Testis (tissue), 3 donors: Measurements from ENCODE around the gene ADTRP. TPM values are rescaled to one million over a fixed set of nuclear protein-coding genes. Genes with fewer than 3 reads are reported as not detected.

Experiments used
- DNase-seq: peaks from one replicate; pipeline ENCODE4 v3.0.0-alpha.2; 2019
- H3K27ac ChIP-seq, 2 donors: fragments of 200-600 bp; sonication (generic); one replicate each; pipeline ENCODE4 v1.5.1; 2019
- H3K27me3 ChIP-seq: fragments of 200-600 bp; sonication (generic); one replicate; pipeline ENCODE4 v1.5.1; 2019
- H3K36me3 ChIP-seq: fragments of 200-600 bp; sonication (generic); one replicate; pipeline ENCODE4 v1.5.1; 2017; ENCODE audit warnings: low read depth; ENCODE audit errors: missing control alignments
- H3K4me1 ChIP-seq: fragments of 200-600 bp; sonication (generic); one replicate; pipeline ENCODE4 v1.5.1; 2019
- H3K4me3 ChIP-seq, 2 donors: fragments of 200-600 bp; sonication (generic); one replicate each; pipeline ENCODE4 v1.5.1; 2017 to 2019
- H3K9me3 ChIP-seq: fragments of 200-600 bp; sonication (generic); one replicate; pipeline ENCODE4 v1.5.1; 2017
- POLR2A ChIP-seq: fragments of 450-650 bp; IDR thresholded peaks from one replicate; pipeline ENCODE4 v1.6.1; 2017; ENCODE audit warnings: antibody characterized with exemption, mild to moderate bottlenecking, moderate library complexity
- WGBS, 2 donors: methylation state at CpG; one replicate each; pipeline ENCODE4 v1.1.5; 2018; 5-methylcytosine and 5-hydroxymethylcytosine counted together
- intact Hi-C: fragments of 100-400 bp; cut with DNase I; formaldehyde crosslinking; loops from one replicate; pipeline ENCODE4 v1.15.1; 2023; ENCODE audit warnings: low total_unique reads
- polyA plus RNA-seq: library from polyadenylated mRNA; stranded (reverse); fragments of 350-450 nt; fragmentation: Illumina TruSeq; extraction: RNeasy Lipid Tissue Mini Kit (QIAGEN cat#74804); gene quantifications from one replicate; pipeline ENCODE4 v1.2.3, GENCODE V29; 2014; ENCODE audit warnings: low read depth, low replicate concordance; ENCODE audit not compliant: insufficient read depth
- total RNA-seq, 2 donors: library from RNA; depleted of rRNA; stranded (reverse); fragments of >200 nt; gene quantifications; one replicate each; pipeline ENCODE4 v1.2.3, GENCODE V29; 2016
- TF ChIP-seq, protein P1 (sequence below), 3 experiments: fragments of 450-650 bp in 2 of 3; fragments of 200-600 bp in 1 of 3; sonication (generic) in 1 of 3; IDR thresholded peaks; one replicate each; pipeline ENCODE4 v1.5.1; 2016 to 2019; ENCODE audit warnings: antibody characterized with exemption in 3 of 3, mild to moderate bottlenecking in 2 of 3, moderate library complexity in 1 of 3

Gene ADTRP
- total and polyA plus RNA-seq, 3 donors from 2014 or later, result 8.3 to 49.6 (median 21.3) TPM

DNA sequence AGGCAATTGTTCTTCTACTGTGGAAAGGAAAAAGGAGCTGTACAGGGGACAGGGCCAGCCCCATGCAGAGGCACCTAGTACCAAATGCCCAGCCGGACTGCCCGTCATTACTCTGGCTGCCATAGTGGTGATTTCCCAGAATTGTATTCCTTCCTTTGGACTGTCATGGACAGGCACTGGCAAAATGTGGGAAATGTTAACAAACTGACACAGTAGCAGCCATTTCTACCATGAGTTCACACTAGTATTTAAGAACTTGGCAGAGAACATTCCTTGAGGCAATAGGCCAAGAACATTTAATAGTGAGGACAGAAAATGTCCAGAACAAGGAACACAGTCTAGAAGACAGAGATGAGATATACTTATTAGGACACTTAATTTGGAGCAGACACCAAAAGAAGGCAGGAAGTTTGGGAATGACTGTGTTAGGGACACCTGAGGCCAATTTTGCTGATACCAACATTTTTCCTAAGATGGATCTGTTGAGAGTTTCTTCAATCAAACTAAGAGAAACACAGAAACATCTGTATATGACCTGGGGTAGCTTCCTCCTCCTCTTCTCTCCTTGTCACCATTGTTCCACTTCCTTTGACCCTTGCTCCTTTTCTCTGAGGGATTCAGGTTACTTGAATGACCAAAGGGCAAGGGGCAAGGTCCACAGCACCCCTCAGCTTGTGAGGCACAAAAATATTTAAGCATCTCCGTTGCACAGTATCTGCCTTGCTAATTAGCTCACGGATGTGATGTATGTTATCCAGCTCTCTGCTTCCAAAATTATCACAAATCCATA, 14.9 kb downstream of the ADTRP start:
- Histone ChIP-seq H3K27ac (no peak overlapping the region), H3K36me3 (no peaks in the 10 kb centered on the region), H3K27me3 (no peaks in the 10 kb centered on the region), H3K4me1 (peaks cover 12% of the 10 kb centered on the region), H3K9me3 (no peaks in the 10 kb centered on the region), H3K4me3 (no peak overlapping the region)
- WGBS, 2 donors, result 87 to 88% methylated on average over 4 of the region's 4 CpGs
- intact Hi-C loops, result no loop called here
- no peak for TF ChIP-seq POLR2A
- TF ChIP-seq, protein P1, sequence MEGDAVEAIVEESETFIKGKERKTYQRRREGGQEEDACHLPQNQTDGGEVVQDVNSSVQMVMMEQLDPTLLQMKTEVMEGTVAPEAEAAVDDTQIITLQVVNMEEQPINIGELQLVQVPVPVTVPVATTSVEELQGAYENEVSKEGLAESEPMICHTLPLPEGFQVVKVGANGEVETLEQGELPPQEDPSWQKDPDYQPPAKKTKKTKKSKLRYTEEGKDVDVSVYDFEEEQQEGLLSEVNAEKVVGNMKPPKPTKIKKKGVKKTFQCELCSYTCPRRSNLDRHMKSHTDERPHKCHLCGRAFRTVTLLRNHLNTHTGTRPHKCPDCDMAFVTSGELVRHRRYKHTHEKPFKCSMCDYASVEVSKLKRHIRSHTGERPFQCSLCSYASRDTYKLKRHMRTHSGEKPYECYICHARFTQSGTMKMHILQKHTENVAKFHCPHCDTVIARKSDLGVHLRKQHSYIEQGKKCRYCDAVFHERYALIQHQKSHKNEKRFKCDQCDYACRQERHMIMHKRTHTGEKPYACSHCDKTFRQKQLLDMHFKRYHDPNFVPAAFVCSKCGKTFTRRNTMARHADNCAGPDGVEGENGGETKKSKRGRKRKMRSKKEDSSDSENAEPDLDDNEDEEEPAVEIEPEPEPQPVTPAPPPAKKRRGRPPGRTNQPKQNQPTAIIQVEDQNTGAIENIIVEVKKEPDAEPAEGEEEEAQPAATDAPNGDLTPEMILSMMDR (IDR thresholded peaks at IDR 0.05), result no peak
- DNase-seq, result no peak

DNA sequence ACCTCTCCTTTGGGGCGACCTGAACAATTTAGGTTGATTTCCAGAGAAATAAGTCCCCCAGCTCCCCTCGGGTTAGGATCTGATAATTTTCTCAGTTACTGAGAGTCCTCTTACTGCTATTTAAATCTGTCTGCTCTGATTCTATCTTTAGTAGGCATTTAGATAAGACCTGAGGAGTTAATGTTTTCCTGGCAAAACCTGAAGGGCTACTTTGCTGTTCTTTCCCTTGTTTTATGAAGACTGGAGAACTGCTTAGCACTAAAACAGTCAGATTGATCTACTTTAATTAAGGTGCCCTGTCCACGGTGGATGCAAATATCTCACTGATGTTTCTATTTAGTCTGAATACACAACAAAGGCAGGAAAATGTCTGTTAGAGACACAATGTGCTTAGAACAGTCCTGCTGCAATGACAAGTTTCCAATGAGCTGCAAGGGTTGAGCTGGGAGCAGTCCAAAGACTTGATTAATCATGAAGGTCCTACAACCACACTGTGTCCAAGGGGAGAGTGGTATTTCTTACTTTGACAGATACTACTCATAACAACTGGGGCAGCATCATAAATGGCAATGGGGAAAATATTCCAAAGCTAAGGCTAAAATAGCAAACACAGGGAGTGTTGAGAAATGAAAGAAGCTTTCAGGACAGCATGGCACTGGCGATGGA, 15.7 kb downstream of the ADTRP start:
- Histone ChIP-seq H3K4me1 (peaks cover 12% of the 10 kb centered on the region), H3K9me3 (no peaks in the 10 kb centered on the region), H3K36me3 (no peaks in the 10 kb centered on the region), H3K27ac (no peak overlapping the region), H3K27me3 (no peaks in the 10 kb centered on the region), H3K4me3 (no peak overlapping the region)
- 64 to 76% methylated on average over 4 of the region's 4 CpGs for WGBS, 2 donors
- no peak for TF ChIP-seq POLR2A
- intact Hi-C loops, result no loop called here
- no peak for DNase-seq

DNA sequence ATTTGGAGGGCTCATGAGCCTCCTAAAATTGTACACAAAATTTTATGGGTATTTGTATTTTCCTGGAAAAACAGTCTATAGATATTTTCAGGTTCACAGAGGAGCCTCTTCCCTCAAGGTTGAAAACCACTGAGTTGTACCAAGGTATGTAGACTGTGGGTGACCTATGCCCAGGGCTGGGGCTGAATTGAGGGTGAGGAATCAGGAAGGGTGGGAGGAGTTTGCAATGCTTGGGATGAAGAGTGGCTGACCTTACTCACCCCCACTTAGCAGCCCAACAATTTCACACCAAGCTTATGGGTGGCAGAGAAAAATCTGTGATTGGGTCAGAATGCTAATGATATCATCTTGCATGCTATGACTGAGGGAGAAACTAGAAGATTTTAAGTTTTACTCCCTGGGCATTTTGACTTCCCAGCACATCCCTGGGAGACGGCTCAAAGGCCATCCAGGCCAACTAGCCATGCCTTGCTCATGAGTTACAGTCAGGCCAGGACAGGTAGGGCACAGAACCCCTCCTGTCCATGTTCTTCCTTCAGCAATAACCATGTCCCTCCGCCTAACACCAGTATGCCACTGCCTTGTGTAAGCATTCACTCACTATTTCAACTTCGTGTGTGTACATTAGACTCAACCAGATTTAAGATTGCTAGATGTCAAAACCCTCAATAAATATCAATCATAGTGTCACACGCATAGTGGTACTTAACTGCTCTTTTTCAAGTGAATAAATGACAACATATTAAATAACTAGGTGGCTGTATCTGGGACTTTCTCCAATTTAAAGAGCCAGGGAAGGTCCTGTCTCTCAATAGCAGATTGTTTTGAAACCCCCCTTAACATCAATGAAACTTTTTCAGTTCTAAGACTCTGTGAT, 16.6 kb downstream of the ADTRP start:
- Histone ChIP-seq H3K27me3 (no peaks in the 10 kb centered on the region), H3K36me3 (no peaks in the 10 kb centered on the region), H3K27ac (no peak overlapping the region), H3K9me3 (no peaks in the 10 kb centered on the region), H3K4me3 (no peak overlapping the region), H3K4me1 (peaks cover 12% of the 10 kb centered on the region)
- DNase-seq, result no peak
- 92 to 95% methylated on average over 4 of the region's 4 CpGs for WGBS, 2 donors
- intact Hi-C loops, result no loop called here
- TF ChIP-seq POLR2A, result no peak
- TF ChIP-seq, protein P1 (IDR thresholded peaks at IDR 0.05), result no peak

DNA sequence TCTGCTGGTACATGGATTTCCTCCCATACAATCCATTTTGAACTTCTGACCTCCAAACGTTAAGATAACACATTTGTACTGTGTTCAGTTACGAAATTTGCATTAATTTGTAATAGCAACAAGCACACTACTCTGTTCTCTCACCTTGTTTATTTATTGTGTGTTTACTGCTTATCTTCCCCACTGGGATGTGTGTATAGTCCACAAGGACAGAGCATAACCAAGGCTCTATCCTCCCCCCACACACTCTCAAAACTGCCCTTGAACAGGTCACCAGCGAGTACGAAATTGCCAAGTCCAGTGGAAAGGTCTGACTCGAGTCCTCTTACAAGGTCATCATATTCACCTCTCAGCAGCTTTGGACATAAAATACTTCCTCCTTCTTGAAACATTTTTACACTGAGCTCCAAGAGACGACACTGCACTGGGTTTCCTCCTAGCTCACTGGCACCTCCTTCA, 18.6 kb downstream of the ADTRP start:
- no peak for TF ChIP-seq POLR2A
- TF ChIP-seq, protein P1 (IDR thresholded peaks at IDR 0.05), result no peak
- peaks cover 12% of the 10 kb centered on the region for H3K4me1 ChIP-seq
- no peak for DNase-seq

DNA sequence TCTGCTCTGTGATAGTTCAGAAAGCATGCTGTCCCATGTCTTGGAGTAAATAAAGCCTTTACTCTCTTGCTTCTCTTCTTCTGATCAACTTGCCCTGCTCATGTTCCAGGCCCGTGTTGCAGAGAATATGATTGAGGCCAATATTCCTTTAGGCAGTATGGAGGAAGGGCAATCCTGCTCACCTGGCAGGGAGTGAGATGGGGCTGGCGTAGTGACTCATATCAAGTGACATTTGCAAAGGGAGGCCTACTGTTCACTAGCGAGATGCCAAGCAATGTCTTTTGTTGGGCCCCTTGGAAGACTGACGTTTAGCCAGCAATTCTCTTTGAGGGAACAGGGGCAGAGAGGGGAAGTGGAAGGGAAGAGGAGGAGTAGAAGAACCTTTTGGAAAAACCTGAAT, 19.7 kb downstream of the ADTRP start:
- 80 to 94% methylated on average over 4 of the region's 4 CpGs for WGBS, 2 donors
- H3K4me3 ChIP-seq, result no peak overlapping the region
- no peaks in the 10 kb centered on the region for H3K36me3 ChIP-seq
- intact Hi-C loops, result no loop called here
- no peaks in the 10 kb centered on the region for H3K9me3 ChIP-seq
- H3K4me1 ChIP-seq, result peaks cover 12% of the 10 kb centered on the region
- H3K27ac ChIP-seq, result no peak overlapping the region
- H3K27me3 ChIP-seq, result no peaks in the 10 kb centered on the region
- DNase-seq, result no peak
- no peak for TF ChIP-seq POLR2A

More for the DNA sequence above, 18.6 kb downstream of the ADTRP start:
- Histone ChIP-seq H3K27ac (no peak overlapping the region), H3K9me3 (no peaks in the 10 kb centered on the region), H3K4me3 (no peak overlapping the region), H3K36me3 (no peaks in the 10 kb centered on the region), H3K27me3 (no peaks in the 10 kb centered on the region)
- intact Hi-C loops, result no loop called here
- 30 to 40% methylated on average over 6 of the region's 6 CpGs for WGBS, 2 donors
